NOMO-1 treated with dmso at 0.1 percent for 144 hours (cell line): ENCODE results near the gene CABP4.
"Not testable (repeated sequence)": the region's sequence is repeated elsewhere in the genome, so short reads cannot be mapped to it uniquely, and the experiment has no call there.

ENCODE experiments used
- DNase-seq: peaks from one replicate; lab custom pipeline; 2025; ENCODE audit not compliant: unreplicated experiment; lab: John Stamatoyannopoulos, UW

CABP4 gene

DNA sequence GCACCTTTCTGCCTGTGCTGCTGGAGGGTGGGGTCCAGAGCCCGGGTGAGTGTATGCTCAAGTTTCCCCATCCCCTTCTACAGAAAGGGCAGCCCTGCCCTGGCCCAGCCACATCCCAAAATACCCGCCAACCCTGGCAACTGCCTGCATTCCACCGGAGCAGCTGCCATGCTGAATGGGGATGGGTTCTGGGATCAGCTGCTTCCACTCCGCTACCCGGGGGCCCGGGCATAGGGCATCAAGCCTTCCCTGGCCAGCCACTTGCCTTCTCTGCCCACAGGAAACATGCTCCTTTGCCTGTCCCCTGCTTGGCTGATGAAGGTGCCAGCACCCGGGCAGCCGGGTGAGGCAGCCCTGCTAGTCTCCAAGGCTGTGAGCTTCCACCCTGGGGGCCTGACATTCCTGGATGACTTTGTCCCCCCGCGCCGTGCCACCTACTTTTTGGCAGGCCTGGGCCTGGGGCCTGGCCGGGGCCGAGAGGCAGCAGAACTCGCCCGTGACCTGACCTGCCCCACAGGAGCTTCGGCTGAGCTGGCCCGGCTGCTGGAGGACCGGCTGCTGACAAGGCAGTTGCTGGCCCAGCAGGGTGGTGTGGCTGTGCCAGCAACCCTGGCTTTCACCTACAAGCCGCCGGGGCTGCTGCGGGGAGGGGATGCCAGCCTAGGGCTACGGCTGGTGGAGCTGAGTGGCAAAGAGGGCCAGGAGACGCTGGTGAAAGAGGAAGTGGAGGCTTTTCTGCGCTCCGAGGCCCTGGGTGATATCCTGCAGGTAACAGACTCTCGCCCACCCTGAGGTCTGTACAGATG, 36.5 kb upstream of the CABP4 start:
- no peak for DNase-seq

DNA sequence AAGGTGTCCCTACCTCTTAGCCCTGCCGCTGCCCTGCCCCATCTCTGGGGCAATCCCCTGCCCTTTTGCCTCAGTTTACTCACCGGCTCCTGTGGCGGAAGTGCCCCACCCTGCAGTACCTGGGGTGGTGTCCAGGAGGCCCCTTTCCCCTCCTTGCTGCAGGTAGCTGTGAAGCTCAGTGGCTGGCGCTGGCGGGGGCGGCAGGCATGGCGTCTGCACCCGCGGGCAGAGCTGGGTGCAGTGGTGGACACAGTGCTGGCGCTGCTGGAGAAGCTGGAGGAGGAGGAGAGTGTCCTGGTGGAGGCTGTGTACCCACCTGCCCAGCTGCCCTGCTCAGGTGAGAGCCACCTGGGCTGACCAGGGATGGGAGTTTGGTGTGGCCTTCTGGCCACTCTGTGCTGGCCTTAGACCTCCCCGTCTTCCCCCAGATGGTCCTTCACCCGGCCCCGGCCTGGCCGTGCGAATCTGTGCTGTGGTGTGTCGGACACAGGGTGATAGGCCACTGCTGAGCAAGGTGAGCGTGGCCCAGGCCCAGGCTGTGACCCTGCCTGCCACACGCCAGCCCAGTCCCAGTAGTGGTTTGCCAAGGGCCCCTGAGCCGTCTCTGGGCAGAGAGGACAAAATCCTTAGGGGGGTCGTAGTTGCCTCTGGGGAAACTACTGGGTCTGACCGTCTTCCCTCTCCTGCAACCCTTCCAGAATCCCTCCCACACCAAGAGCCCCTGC, 35.7 kb upstream of the CABP4 start:
- no peak for DNase-seq

DNA sequence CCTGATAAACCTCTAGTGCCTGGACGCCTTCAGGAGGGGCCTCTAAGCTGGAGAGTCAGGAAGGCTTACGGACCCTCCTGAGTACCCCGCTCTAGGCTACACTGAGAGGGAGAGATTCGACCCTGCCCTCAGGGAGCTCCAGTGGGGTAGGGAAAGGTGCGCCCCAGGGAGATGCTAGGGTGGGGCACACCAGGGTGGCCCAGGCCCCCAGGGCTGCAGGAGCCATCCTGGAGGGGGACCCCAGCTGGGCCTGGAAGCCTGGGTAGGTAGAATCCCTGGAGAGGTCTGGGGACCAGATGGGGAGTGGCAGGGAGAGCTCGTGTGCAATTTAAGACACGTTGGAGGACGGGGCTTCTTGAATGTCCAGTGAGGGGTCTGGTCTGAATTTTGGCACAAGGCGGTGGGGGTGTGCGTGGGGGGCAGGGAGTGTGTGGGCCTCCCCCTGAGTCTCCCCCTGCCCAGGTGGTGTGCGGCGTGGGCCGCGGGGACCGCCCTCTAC, 35.0 kb upstream of the CABP4 start:
- no peak for DNase-seq

DNA sequence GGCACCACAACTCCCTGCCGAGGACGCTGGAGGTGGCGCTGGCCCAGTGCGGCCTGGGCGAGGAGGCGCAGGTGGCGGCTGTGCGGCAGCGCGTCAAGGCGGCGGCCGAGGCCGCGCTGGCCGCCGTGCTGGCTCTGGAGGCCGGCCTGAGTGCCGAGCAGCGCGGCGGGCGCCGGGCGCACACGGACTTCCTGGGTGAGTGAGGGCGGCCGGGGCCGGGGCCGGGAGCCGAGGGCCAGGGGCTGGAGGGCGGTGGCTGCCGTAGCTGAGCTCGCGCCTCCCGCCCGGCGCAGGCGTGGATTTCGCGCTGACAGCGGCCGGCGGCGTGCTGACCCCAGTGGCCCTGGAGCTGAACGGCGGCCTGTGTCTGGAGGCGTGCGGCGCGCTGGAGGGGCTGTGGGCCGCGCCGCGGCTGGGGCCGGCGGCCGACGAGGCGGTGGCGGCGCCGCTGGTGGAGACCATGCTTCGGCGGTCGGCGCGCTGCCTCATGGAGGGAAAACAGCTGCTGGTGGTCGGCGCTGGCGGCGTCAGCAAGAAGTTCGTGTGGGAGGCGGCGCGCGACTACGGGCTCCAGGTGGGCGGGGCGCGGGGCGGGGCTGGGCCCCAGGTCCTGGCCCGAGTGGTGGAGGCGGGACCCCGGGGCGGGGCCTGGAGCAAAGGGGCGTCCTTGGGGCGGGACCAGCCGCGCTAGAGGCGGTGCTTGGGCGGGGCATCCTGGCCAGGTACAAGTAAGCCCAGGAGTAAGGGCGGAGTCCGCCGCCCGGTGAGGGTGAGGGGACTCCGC, 34.3 kb upstream of the CABP4 start:
- DNase-seq, result peak; percentile 79

DNA sequence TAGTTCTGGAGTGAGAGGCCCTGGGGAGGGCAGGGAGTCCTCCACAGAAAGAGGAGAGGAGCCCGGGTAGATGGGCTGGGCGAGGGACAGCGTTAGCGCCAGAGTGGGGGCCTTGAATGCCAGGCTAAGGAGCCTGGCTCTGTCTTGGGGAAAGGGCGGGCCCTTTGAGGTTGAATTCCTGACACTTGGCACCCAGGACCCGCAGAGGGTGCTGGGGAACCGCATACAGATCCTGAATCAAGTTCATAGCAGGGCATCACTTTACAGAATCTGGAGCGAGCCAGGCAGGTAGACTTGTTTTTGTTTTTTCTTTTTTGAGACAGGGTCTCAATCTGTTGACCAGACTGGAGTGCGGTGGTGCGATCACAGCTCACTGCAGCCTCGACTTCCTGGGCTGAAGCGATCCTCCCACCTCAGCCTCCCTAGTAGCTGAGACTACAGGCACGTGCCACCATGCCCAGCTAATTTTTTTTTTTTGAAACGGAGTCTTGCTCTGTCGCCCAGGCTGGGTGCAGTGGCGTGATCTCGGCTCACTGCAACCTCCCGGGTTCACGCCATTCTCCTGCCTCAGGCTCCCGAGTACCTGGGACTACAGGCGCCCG, 33.6 kb upstream of the CABP4 start:
- DNase-seq, result no peak

DNA sequence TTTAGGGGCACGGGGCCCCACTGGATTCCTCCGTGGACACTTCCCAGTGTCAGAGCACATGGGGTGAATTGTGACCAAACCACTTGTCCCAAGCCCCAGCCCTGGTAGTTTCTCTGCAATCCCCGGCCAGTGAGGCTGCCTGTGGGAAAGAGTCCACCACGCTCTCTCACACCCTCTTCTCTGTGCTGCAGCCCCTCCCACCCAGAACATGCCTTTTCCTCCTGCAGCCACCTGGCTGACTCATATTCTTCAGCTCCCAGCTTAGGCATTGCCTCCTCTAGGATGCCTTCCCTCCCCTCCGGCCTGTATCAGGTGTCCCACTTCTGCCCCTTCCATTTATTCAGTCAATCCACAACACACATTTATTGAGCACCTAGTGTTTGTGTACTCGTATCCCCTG, 32.3 kb upstream of the CABP4 start:
- no peak for DNase-seq

DNA sequence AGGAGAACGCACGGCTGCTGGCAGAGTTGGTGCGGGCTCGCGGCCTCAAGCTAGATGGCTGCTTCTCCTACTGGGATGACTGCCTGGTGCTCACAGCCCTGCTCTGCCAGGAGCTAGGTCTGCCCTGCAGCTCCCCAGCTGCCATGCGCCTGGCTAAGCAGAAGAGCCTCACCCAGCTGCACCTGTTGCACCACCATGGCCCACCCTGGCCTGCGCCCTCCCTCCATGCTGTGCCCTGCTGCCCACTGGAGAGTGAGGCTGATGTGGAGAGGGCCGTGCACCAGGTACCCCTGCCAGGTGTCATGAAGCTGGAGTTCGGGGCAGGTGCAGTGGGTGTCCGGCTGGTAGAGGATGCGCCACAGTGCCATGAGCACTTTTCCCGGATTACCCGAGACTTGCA, 31.7 kb upstream of the CABP4 start:
- DNase-seq, result no peak

DNA sequence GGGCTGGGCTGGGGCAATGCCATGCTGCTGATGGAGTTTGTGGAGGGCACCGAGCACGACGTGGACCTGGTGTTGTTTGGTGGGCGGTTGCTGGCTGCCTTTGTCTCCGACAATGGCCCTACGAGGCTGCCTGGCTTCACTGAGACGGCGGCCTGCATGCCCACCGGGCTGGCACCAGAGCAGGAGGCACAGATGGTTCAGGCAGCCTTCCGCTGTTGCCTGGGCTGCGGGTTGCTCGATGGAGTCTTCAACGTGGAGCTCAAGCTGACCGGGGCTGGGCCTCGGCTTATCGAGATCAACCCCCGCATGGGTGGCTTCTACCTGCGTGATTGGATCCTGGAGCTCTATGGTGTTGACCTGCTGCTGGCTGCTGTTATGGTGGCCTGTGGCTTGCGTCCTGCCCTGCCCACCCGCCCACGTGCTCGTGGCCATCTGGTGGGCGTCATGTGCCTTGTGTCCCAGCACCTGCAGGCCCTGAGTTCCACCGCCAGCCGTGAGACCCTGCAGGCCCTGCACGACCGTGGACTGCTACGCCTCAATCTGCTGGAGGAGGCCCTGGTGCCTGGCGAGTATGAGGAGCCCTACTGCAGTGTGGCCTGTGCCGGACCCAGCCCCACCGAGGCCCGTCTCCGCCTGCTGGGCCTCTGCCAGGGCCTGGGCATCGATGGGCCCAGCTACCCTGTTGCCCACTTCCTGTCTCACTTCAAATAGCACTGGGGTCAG, 31.1 kb upstream of the CABP4 start:
- DNase-seq, result no peak

DNA sequence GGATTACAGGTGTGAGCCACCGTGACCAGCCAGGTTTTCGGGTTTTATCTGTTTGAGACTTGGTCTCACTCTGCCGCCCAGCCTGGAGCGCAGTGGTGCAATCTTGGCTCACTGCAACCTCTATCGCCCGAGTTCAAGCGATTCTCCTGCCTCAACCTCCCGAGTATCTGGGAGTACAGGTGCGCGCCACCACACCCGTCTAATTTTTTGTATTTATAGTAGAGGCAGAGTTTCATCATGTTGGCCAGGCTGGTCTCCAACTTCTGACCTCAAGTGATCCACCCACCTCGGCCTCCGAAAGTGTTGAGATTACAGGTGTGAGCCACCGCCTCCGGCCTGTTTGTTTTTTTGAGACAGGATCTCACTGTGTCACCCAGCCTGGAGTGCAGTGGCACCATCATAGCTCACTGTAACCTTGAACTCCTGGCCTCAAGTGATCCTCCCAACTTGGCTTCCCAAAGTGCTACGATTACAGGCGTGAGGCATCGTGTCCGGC, 27.7 kb upstream of the CABP4 start:
- DNase-seq, result not testable (repeated sequence)

DNA sequence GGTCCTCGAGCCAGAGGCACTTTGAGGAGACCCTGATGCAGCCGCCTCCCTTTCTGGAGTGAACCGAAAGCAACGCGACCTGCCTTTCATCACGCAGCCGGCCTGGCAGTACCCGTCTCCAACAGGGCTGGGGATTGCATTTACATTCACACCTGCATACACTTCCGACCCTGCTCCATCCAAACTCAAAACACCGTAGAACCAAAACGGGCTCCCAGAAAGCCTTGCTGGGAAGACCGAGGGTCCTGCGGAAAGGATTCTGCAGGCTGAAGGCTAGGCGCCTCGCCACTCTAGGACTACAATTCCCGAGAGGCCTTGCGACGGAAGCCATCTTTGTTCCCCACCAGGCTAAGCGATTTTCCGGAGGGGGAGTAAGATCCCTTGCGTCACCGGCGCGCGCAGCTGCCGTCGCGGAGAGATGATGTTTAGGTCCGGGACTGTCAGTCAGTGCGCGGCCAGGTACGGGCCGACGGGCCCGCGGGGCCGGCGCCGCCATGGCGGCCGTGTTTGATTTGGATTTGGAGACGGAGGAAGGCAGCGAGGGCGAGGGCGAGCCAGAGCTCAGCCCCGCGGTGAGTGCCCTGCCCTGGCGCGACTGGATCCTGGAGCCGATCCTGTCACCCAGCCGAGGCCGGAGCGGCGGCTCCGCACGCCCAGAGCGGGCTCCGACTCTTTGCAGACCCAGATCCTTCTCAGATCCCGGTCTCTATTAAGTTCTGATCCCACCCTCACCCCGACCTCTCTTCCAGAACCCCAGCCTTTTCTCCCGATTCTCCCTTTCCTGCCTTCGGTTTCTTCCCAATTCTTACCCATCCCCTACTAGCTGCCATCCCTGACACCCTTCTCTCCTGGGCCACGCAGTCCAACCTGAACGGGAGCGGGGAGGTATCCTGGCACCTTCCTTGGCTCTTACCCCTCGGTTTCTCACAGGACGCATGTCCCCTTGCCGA, 26.8 kb upstream of the CABP4 start, which contains the start of gene RPS6KB2:
Gene RPS6KB2 (plus strand): TSS at position 443 of the 950 bp plus-strand sequence. CDS start 52 bp downstream, at position 495.
- peak; percentile 96 for DNase-seq

DNA sequence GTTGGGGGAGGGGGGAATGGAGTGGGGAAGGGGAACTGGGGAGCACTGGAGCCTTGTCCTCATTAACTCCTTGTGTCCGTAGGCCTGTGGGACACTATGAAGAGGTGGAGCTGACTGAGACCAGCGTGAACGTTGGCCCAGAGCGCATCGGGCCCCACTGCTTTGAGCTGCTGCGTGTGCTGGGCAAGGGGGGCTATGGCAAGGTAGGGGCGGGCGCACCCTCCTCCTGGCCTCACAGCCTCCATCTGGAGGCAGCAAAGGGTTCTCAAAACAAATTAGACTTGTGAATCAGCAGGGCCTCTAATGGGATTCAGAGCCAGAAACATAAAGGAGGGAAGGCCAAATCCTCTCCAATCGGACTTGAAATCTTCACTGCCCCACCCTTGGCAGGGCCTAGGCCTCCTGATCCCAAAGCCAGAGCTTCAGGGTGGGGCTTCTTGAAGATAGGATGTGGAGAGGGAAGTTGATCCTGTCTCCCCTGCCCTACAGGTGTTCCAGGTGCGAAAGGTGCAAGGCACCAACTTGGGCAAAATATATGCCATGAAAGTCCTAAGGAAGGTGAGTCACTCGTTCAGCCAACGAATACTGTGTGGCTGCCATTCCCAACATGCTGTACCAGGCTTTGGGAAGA, 26.0 kb upstream of the CABP4 start:
- no peak for DNase-seq

DNA sequence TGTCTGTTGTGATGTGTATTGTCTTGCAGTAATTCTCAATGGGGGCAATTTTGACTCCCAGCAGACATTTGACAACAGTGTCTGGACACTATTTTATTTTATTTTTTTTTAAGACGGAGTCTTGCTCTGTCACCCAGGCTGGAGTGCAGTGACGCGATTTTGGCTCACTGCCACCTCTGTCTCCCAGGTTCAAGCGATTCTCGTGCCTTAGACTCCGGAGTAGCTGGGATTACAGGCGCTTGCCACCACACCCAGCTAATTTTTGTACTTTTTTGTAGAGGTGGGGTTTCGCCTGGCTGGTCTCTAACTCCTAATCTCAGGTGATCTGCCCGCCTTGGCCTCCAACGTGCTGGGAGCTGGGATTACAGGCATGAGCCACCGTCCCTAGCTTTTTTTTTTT, 25.4 kb upstream of the CABP4 start:
- no peak for DNase-seq

DNA sequence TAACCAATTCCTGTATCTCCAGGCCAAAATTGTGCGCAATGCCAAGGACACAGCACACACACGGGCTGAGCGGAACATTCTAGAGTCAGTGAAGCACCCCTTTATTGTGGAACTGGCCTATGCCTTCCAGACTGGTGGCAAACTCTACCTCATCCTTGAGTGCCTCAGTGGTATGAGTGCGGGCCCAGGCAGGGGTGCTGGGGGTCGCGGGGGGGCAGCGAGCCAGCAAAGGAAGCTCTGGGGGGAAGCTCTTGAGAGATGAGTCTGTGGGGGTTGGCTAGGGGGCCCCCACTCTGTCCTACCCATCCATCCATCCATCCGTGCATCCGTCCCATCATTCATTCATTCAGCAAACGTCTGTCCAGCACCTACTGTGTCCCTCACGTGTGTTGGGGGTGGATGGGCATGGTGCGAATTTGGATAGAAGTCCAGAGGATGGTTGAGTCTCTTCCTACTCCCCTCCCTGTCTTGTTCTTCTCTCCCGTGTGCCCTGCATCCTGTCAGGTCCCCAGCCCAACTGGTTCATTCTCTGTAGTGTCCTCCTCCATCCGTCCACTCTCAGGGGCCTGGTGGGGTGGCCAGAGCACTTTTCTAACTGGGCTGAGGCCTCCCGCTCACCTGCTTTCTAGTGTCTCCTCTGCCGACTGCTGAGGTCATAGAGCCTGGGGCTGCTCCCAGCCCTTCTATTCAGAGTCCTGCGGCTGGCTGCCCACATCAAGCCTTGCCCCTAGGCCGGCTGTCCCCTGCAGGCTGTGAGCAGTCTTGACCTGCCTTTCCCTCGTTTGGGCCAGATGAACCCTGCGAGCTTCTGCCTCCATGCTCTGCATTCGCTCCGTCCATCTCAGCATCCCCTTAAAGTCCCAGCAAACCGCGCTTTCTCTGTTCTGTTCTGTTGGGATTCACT, 23.6 kb upstream of the CABP4 start:
- no peak for DNase-seq

DNA sequence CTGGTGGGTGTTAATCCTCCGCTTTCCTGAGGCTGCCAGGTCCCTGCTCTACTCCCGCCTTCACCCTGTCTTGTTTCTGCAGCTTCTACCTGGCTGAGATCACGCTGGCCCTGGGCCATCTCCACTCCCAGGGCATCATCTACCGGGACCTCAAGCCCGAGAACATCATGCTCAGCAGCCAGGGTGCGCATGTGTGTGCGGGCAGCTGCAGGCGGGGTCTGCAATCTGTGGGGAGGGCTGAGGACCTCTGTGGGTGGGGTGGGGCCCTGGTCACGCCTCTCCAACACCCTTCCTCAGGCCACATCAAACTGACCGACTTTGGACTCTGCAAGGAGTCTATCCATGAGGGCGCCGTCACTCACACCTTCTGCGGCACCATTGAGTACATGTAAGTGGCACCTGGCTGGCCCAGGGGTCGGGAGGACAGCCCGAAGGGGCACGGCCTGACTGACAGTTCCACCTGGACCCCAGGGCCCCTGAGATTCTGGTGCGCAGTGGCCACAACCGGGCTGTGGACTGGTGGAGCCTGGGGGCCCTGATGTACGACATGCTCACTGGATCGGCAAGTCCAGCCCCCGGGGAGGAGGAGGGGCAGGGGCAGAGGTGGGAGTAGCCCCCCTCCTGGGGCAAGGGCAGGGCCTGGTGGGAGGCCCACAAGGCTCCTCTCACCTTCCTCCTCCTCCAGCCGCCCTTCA, 22.4 kb upstream of the CABP4 start:
- DNase-seq, result no peak

DNA sequence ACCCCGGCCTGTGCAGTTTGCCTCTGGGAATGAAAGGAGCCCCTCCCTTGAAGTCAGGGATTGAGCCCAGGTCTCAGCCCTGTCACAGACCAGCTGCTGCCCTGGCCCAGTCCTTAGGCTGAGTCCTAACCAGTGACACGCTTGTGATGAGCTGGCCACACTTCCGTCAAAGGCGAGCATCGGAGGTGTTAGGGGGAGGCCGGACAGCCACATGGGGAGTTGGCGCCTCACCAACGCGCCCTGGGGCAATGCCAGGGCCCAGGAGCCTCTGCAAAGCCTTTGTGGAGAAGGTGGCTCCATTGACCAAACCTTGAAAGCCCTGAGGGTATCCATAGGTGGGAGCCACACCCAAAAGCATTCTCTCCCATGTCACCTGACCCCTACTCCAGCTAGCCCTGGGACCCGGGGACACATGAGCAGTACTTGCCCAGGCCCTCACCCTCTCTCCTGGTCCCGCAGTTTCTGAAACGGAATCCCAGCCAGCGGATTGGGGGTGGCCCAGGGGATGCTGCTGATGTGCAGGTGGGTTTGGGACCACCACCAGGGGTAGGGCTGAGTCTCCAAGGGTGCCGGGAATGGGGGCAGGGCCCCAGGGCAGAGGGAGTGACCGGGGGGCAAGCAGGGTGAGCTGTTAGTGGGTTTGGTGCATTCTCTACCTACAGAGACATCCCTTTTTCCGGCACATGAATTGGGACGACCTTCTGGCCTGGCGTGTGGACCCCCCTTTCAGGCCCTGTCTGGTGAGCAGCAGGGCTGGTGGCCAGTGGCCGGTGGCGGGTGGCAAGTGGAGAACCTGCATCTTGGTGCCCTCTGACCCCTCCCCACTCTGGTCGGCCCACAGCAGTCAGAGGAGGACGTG, 21.4 kb upstream of the CABP4 start:
- DNase-seq, result no peak

DNA sequence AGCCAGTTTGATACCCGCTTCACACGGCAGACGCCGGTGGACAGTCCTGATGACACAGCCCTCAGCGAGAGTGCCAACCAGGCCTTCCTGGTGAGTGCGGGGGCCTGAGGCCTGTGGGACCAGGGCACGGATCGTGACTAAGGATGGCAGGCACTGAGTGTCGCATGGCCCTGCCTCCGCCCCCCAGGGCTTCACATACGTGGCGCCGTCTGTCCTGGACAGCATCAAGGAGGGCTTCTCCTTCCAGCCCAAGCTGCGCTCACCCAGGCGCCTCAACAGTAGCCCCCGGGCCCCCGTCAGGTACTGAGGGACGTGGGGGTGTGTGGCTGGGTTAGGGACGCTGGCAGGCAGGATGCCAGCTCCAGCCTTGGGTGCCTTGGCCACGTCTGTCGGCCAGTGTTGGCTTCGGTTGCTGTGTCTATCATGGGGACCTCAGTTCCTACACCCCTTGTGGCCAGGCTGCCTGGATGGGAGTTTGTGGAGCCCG, 20.7 kb upstream of the CABP4 start:
- no peak for DNase-seq
